Activated CD4-positive, CD25-positive, alpha-beta regulatory T cell (primary cell): ENCODE data around the gene CHST15.

Experiments
- DNase-seq, 4 experiments: peaks; one replicate each; lab custom pipeline; 2025; lab: John Stamatoyannopoulos, UW

The CHST15 gene

DNA sequence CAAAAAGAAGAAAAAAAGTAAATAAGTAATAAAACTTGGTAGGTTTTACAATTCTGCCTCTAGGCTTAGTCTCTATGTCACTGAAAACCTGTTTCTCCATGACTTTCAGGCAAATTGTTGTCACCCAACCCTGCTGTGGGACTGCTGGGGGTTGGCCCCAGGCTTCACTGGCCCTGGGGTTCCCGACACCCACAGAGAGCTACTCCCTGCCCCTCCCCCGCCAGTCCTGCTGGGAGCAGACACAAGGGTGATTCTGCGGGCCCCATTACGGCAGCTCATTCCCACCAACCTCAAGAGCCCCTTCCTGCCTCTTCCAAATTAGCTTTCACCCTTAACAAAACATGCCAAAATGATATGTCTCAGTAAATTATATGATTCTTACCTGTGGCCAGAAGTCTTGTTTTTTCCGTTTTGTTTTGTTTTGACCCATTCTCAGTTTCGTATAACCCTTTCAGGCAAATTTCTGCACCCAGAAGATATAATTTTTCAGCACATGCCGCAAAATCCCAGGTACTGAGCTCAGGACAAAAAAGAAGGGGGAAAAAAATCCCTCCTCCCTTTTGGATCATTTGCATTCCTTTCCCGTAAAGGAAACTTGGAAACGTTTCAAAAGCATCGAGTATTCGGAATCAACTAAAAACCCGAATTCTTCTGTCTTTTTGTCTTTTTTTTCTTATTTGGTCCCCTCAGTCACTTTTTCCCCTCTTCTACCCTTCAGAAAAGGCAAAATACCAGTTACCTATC, 27.8 kb downstream of the CHST15 start:
- no peak for DNase-seq

DNA sequence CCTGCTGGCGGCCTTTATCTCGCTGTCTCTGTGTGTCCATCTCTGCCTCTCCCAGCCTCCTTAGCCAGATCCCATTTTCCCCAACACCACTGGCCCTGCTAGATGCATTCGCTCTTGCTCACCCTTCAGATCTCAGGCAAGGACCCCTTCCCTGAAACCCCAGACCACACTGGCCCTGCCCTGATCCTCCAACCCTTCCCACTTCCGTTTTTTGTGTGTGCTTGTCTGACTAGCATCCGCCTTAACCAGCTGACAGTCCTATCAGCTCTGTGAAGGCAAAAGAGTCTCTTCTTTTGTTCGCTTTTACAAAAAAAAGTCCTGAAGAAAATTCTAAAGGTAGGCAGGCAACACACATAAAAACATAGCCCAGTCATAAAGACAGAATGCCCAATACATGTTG, 28.7 kb downstream of the CHST15 start:
- DNase-seq, result no peak

DNA sequence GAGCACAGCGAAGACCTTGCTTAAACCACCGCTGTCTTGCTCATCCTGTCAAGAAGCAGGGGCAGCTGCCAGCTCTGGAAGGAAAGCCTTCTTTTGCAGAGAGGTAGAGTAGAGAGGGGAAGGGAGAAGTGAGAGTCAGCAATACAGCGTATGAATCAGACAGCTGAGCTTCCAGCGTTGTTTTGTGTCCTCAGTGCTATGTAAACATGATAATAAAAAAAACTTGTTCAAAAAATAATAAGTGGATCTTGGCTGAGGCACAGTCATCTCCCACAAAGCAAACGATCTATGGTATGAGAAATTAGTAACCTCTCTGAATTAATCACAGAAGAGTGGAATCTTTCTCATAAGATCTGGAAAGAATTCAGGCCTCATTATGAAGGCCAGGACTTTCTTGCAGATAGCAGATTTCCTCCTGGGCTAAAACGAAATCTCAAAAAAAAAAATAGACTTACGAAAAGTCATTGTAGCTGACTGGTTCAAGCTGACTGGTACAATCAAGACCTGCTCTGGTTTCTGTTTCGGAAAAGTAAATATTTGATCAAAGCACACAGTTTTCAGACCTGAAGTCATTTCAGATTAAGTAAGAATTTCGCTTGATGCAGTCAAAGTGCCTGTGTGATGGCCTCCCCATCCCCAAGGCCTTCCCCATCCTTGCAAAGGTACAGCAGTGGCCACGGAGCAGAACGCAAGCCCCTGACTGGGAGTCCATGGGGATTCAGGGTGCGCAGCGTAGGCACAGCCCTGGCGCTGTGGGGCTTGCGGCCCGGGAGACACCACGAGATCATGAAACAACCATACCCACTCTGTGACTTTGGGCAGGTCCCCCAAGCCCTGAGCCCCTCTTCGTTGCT, 29.4 kb downstream of the CHST15 start:
- DNase-seq, result no peak

DNA sequence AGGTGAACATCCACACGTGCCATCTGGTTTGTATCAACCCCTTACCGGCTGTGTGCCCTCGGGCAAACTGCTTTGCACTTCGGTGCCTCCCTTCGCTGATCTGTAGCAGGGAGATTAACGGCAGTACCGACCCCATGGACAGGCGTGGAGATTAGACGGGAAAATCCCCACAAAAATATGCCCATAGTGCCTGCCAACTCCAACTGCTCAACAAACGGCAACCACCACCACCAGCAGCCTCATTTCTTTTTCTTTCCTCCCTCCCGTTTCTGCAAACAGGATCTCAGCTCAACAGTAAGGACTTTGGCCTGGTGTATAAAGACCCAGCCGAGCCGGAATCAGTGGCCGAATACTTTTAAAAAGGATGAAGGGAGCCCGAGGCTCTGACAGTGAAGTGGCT, 31.0 kb downstream of the CHST15 start:
- no peak for DNase-seq

DNA sequence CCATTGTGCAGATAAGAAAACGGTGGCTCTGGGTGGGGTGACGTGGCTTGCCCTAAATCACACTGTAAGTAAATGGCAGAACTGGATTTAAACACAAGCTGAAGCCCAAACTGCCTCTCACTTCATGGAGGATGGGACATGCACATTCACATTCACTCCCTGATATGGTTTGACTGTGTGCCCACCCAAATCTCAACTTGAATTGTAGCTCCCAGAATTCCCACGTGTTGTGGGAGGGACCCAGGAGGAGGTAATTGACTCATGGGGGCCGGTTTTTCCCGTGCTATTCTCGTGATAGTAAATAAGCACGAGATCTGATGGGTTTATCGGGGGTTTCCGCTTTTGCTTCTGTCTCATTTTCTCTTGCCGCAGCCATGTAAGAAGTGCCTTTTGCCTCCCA, 32.4 kb downstream of the CHST15 start:
- no peak for DNase-seq

DNA sequence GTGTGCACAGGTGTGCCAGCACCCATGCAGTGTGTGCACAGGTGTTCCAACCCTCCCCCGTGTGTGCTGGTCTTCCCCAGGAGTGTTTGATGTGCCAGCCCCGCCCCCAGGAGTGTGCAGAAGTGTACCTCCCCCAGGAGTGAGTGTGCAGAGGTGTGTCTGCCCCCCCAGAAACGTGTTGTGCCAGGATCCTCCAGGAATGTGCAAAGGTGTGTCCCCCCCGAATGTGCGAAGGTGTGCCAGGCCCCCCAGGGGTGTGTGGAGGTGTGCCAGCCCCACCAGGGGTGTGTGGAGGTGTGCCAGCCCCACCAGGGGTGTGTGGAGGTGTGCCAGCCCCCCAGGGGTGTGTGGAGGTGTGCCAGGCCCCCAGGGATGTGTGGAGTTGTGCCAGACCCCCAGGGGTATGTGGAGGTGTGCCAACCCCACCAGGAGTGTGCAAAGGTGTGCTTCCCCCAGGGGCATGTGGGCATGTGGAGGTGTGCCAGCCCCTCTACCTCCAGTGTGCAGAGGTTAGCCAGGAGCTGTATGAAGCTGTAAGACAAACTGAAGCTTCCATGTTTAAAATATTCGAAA, 33.2 kb downstream of the CHST15 start:
- DNase-seq, result no peak

DNA sequence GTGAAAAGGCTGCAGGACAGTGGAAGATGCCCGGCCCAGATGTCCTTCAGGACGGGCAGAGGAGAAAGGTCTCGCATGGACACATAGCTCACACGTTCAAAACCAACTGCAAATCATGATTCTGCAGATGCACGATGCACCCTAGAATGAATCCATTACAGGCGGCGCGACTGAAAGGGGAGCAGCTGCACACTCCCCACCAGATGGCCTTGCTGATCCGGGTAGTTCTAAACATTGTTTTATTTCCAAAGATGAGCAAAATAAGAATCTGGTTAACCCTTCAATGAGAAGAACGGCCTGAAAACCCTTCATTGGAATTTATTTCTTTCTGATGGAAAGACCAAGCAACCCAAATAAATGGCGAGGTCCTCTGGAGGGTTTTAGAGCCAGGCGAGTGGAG, 33.8 kb downstream of the CHST15 start:
- DNase-seq, result no peak

DNA sequence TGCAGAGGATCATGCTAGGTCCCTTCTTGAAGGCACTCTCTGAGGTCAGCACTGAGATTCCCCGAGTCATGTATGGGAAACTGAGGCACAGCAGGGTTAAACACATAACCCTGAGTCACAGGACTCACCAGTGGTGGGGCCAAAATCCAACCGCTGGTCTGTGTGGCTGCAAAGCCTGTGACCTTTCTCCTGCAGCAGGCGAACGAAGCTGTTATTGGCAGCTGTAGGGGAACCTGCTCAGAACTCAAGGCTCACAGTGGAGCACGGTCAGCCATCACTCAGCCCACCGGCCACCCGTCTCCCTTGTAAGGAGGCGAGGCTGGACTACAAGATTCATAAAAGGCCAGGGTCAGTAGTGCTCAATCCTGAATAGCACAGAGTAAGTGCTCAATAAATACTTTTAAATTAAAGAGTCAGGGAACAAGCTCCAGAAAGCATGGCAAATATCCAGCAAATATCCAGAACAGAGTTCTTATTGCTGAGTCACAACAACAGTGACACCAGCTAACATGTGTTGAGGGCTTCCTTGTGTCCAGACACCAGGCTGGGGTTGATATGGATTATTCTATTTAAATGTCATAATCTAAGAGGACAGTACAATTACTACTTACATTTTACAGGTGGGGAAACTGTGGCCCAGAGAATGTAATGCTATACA, 34.9 kb downstream of the CHST15 start:
- DNase-seq, result no peak

DNA sequence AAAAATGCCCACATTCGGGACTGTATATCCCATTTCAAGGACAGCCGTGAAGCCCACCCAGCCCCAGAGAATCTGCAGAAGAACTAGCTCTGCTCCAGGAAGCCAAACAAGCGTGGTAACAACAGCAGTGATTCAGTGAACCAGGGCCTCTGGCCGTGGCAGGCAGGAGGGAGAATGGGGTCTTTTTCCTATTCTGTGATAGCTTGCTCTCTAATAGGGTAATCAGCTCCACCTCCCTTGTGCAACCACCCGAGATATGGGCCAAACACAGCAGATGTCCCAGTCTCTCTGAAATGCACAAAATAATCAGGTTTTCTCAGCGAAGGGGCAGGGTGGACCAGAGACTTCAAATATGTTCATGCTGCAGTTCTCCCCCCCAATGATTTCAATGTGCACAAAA, 35.8 kb downstream of the CHST15 start:
- no peak for DNase-seq

DNA sequence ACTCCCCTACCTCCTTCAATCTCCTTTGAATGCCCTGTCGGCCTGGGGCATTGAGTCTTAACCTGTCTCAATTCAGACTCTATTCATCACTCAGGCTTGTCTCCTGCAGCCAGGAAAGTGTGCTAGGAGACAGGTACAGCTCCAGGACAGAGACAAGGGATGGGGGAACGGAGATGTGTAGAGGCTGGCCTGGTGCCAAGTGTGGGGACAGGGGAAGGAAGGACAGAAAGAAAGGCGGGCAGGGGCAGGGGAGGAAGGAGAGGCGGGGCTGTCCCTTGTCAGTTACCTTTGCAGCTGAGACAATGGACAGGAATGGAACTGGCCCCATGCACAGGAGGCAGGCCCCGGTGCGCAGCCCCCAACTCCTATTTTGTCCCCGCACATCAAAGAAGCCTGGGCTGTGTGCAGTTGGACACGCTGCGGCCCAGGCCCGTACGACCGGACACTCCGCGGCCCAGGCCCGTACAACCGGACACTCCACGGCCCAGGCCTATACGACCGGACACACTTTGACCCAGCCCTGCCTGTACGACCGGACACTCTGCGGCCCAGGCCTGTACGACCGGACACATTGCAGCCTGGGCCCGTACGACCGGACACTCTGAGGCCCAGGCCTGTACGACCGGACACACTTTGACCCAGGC, 36.9 kb downstream of the CHST15 start:
- no peak for DNase-seq

DNA sequence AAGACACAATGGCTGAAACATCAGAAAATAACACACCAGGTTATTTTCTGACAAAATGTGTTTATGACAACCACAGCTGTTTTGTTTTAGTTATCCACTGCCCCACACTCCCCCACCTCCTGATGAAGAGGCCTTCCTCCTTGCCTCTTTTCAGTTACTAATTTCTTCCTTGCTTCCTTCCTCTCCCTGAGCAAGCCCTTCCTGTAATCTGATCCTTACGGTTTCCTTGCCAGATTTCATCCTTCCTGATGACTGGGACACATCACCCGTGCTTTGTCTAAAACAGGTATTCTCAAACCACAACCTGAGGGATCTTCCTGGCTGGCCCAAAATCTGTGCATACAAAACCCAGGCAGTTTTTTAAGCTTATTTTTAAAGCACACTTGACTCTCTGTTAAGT, 39.4 kb downstream of the CHST15 start:
- DNase-seq, result no peak

DNA sequence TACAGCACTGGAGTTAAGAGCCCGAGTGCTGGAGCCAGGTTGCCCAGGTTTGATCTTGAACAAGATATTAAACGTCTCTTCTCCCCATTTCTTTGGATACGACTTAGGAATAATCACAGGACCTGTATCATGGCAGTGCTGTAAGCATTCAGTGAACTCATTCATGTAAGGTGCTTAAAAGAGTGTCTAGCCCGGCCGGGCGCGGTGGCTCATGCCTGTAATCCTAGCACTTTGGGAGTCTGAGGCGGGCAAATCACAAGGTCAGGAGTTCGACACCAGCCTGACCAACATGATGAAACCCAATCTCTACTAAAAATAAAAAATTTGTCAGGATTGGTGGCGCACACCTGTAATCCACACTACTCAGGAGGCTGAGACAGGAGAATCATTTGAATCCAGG, 40.8 kb downstream of the CHST15 start:
- DNase-seq, result no peak

DNA sequence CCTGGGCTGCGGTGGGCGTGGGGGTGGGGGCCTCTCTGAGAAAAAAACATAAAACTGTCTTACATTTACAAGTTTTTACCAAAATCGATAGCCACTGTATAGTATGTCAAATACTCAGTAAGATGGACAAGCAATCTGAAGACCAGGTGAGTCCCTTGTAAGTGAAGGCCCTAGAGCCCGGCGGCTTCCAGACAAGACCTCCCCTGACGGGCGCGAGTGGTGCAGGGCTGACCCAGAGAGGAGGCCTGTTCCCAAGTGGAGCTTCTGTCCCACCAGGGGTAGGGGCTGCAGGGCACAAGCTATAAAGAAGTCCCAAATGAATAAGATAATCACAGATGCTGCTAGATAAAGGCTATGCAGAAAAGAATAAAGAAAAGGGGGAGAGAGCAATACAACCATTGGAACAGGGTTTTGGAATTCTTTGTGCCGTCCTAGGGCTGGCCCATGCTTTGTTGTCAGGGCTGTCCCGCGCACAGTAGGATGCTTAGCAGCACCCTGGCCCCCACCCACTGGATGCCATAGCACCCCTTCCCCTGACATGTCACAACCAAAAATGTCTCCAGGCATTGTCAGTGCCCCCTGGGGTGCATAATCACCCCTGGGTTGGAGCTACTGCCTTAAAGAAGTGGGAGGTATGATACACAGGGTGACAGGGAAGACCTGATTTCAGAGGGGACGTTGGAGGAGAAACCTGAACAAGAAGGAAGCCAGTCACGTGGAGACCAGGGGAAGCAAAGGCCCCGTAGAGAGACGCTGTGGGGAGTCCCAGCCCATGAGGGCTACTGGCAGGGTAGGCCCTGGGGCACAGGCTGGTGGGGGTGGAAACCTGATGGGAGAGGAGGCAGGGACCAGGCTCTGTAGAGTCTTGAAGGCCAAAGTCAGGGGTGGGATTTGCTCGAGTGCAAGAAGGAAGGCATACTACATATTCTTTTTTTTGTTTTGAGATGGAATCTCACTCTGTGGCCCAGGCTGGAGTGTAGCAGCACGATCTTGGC, 43.1 kb downstream of the CHST15 start:
- no peak for DNase-seq

DNA sequence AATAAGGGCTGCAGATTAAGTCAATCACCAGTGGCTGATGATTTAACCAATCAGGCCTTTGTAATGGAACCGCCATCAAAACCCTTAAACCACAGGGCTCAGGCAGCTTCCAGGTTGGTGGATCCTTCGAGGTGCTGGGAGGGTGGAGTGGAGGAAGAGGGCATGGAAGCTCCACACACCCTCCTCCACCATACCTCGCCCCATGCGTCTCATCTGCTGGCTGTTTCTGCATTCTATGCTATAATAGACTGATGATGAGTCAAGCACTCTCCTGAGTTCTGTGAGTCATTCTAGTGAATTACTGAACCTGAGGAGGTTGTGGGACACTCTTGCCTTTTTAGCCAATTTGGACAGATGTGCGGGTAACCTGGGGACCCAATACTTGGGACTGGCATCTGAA, 43.9 kb downstream of the CHST15 start:
- DNase-seq, result no peak

DNA sequence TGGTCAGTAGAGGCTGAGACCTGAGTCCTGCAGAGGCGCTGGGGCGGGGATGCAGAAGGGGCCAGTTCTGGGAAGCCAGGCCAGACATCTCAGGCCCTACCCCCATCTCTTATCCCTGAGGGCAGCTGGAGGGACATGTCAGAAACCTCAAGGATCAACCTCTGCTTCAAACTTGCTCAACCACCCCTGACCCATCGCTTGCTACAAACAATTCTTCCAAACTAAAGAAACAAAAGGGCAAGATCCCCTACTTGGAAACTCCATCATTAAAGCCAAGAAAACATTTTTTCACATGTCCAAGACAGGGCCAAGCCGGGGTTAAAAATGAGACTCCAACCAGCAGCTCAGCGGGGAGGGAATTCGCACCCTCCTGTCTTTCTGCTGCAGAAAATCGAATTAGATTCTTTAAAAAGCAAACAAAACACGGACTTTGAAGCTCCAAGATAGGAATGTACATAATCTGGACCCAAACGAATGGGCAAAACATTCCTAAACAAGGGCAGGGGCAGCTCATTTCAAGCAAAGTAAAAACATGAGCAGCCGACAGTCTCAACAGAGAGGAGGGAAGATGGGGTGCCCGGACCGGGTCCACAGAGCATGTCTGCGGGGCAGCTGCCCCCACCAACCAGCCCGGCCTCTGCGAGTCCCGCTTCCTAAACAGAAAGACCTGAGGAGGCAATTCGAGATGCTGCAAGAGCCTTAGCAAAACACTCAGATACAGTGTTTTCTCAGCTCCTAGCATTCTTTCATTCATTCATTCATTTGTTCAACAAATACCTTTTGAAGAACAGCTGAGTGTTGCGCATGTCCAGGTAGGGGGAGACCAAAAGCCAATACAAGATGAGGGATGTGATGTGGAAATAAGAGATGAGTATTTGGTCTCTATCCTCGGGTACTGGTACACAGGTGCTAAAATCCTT, 44.8 kb downstream of the CHST15 start:
- DNase-seq, result no peak

DNA sequence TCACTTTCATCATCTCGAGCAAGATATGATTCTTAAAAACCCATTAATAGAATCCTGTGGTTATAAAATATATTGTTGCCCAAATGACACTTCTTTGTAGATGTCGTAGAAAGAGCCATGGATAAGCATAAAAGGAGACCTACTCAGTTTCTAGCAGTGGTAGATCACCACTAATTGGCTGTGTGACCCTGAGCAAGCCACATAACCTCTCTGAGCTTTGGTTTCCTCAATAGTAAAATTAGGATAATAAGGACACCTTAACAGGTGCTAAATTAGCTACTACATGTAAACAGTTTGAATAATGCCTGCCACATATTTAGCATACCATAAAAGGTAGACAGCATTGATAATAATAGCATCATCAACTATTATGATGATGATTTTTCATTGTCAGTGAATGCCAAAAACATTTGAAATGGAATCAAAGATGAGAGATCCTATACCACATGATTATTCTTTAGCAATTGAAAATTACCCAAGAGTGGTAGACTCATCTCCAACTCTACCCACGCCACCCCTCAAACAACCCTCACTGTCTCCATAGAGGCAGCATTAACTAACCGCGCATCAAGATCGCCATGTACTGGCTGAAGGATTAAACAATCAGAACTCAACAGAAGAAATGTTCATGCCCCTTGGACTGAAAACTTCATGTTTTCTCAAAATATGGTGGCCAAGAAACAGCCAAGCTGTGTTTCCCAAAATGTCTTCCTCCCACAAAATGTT, 45.8 kb downstream of the CHST15 start:
- no peak for DNase-seq

DNA sequence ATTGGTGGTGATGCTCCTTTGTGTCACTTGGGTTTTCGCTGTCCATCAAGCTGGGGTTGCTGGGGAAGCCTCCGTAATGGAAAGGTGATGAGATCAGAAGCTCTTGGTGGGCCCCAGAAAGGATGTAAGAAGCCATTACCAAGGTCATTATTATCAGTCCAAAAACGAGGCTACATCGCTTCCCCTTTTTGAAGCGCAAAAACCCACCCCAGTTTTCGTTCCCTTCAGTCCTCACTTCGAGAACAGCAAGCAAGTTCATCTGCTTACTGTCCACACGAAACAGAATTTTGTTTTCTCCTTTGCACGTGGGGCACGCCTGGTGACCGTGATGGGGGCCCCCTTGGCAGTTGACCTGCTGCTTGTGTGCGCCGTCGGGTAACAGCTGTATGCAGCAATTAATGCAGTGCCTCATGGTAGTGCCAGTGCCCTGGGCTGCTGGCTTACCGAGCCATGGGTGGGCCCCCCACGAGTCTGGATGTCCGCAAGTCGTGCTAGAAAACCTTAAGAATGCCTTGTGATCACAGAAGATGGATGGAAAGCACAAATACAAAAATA, 47.5 kb downstream of the CHST15 start:
- no peak for DNase-seq

DNA sequence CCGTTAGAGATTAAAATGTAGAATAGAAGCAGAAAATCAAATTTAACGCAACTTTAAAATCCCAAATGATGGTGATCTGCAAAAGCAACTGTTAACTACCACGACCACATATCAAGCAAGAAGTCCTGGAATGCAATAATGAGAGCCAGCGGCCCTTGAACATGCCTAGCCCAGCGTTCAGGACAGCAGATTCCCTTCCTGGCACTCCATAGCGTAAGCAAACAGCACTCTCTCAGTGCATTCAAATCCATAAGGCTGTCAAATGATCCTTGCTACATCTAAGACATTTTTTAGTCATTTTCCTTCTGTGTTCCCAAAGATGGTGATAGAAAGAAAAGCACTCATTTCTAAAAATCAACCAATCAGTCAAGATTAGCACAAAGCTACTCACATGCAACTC, 48.1 kb downstream of the CHST15 start:
- DNase-seq, result no peak
